PC-9 (cell line): ENCODE measurements around the gene DHX58. TPM values are rescaled to one million over a fixed set of nuclear protein-coding genes. Genes with fewer than 3 reads are reported as not detected.
A peak's percentile ranks its signal among the peaks of the same experiment; 100 is the strongest.

ENCODE experiments used
- BruUV-seq: library from RNA; stranded (reverse); fragments of 400-500 nt; replicated peaks from 2 replicates; lab custom pipeline; 2021; lab: Mats Ljungman, UMichigan
- CTCF ChIA-PET: fragments of 300-600 bp; sonication (Branson Sonifier 250); formaldehyde crosslinking; loops from one replicate; lab custom pipeline; 2022; ENCODE audit warnings: antibody characterized with exemption; lab: Charles Lee
- POLR2A ChIA-PET: fragments of 300-600 bp; sonication (Branson Sonifier 250); formaldehyde crosslinking; loops from one replicate; lab custom pipeline; 2022; ENCODE audit warnings: antibody characterized with exemption; ENCODE audit not compliant: unreplicated experiment; lab: Charles Lee
- DNase-seq, 2 experiments: peaks; one replicate each; pipeline versions ENCODE4 v3.0.0 to v3.0.0-alpha.2; 2015 to 2022; ENCODE audit warnings: mixed read lengths in 1 of 2
- H2AFZ ChIP-seq: fragments of 200-600 bp; sonication (generic); 2 replicates; pipeline ENCODE4 v1.8.1; 2017; ENCODE audit warnings: antibody characterized with exemption
- H3F3A ChIP-seq: fragments of 200-600 bp; sonication (generic); 2 replicates; pipeline ENCODE4 v1.8.1; 2017; ENCODE audit warnings: antibody characterized with exemption, mild to moderate bottlenecking, low read depth; ENCODE audit not compliant: insufficient read depth
- H3K27ac ChIP-seq: fragments of 200-600 bp; sonication (generic); 2 replicates; pipeline ENCODE4 v1.6.1; 2016; ENCODE audit warnings: mixed run types
- H3K27me3 ChIP-seq: fragments of 200-600 bp; sonication (generic); 2 replicates; pipeline ENCODE4 v1.6.1; 2016; ENCODE audit warnings: low read depth, mixed run types; ENCODE audit not compliant: insufficient read depth
- H3K36me3 ChIP-seq: fragments of 200-600 bp; sonication (generic); 2 replicates; pipeline ENCODE4 v1.6.1; 2016; ENCODE audit warnings: low read depth, mixed run types
- H3K4me1 ChIP-seq: fragments of 200-600 bp; sonication (generic); replicated peaks from 2 replicates; pipeline ENCODE4 v1.6.1; 2016; ENCODE audit warnings: mixed run types; ENCODE audit not compliant: insufficient read depth
- H3K4me2 ChIP-seq: fragments of 200-600 bp; sonication (generic); 2 replicates; pipeline ENCODE4 v1.6.1; 2017; ENCODE audit warnings: mixed run types
- H3K4me3 ChIP-seq: fragments of 200-600 bp; sonication (generic); 2 replicates; pipeline ENCODE4 v1.6.1; 2016; ENCODE audit warnings: mixed run types
- H3K79me2 ChIP-seq: fragments of 200-600 bp; sonication (generic); 2 replicates; pipeline ENCODE4 v1.6.1; 2017; ENCODE audit warnings: low read depth, mixed run types
- H3K9me2 ChIP-seq: fragments of 200-600 bp; sonication (generic); 2 replicates; pipeline ENCODE4 v1.8.1; 2017; ENCODE audit warnings: mild to moderate bottlenecking; ENCODE audit not compliant: insufficient read depth
- H3K9me3 ChIP-seq: fragments of 200-600 bp; sonication (generic); 2 replicates; pipeline ENCODE4 v1.8.1; 2016; ENCODE audit warnings: low read depth; ENCODE audit not compliant: insufficient read depth
- H4K20me1 ChIP-seq: fragments of 200-600 bp; sonication (generic); 2 replicates; pipeline ENCODE4 v1.8.1; 2017; ENCODE audit not compliant: insufficient read depth
- EZH2 ChIP-seq: fragments of 200-600 bp; sonication (generic); IDR thresholded peaks from 2 replicates; pipeline ENCODE4 v1.8.0; 2017; ENCODE audit warnings: antibody characterized with exemption, low read depth
- intact Hi-C: fragments of 100-400 bp; cut with micrococcal nuclease; formaldehyde crosslinking; loops from one replicate; pipeline ENCODE4 v1.10.0; 2022; ENCODE audit not compliant: unreplicated experiment
- total RNA-seq: library from RNA; stranded (reverse); gene quantifications from 2 replicates; pipeline ENCODE4 v1.2.3, GENCODE V29; 2021
- TF ChIP-seq, protein P1 (sequence below): fragments of 200-600 bp; sonication (generic); conservative IDR thresholded peaks from 2 replicates; pipeline ENCODE4 v1.6.1; 2017; ENCODE audit warnings: mixed run types, antibody characterized with exemption, mild to moderate bottlenecking, moderate library complexity

The DHX58 gene
- total RNA-seq, 1 experiment from 2014 or later: 17.9 TPM

DNA sequence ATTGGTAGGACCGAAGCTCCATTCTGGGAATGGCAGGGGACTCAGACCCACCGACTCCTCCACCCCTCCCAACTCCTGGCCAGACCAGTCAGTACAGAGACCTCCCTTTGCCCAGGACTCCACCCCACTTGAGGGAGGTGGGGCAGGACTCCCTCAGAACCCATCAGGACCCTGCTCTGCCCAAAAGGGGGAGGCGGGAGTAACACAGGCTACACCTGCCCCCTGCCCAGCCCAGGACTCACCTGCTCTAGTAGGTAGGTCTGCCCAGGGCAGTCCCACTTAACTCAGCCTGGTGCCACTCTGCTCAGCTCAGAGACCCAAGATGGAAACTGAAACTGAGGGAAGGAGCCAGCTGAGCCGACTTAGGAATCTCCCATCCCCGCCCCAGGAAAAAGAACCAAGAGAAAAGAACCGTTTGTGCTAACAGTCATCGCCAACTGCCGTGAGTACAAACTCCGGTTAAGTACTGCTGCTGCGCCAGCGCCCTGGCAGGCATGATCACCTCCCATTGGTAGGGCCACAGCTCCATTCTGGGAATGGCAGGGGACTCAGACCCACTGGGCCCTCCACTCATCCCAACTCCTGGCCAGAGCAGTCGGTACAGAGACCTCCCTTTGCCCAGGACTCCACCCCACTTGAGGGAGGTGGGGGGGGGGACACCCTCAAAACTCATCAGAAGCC lies 503 bp downstream of the DHX58 start:
- H3K4me1 ChIP-seq: no peaks in the 10 kb centered on the region
- no peaks in the 10 kb centered on the region for H3K79me2 ChIP-seq
- intact Hi-C loops: no loop called here
- TF ChIP-seq EZH2: no peak
- TF ChIP-seq, protein P1, sequence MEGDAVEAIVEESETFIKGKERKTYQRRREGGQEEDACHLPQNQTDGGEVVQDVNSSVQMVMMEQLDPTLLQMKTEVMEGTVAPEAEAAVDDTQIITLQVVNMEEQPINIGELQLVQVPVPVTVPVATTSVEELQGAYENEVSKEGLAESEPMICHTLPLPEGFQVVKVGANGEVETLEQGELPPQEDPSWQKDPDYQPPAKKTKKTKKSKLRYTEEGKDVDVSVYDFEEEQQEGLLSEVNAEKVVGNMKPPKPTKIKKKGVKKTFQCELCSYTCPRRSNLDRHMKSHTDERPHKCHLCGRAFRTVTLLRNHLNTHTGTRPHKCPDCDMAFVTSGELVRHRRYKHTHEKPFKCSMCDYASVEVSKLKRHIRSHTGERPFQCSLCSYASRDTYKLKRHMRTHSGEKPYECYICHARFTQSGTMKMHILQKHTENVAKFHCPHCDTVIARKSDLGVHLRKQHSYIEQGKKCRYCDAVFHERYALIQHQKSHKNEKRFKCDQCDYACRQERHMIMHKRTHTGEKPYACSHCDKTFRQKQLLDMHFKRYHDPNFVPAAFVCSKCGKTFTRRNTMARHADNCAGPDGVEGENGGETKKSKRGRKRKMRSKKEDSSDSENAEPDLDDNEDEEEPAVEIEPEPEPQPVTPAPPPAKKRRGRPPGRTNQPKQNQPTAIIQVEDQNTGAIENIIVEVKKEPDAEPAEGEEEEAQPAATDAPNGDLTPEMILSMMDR: no peak
- DNase-seq: peak in 1 of 2 experiments; percentile 39
- H3K36me3 ChIP-seq: no peaks in the 10 kb centered on the region
- peak overlapping the region; percentile 18; the same call in 1 of the 2 replicates for H3K4me3 ChIP-seq
- BruUV-seq: TSS peak; percentile 38
- H3F3A ChIP-seq: peaks cover 9% of the 10 kb centered on the region; the same call in 1 of the 2 replicates
- no peak overlapping the region for H3K27ac ChIP-seq
- H2AFZ ChIP-seq: no peak overlapping the region
- H3K9me2 ChIP-seq: no peaks in the 10 kb centered on the region
- POLR2A ChIA-PET: interaction anchor here (0.6 to 1.1 kb wide), 3 partner anchors 139 to 247 kb away, joined by 3 read pairs; partner anchors contain the start of gene KLHL11
- peak overlapping the region; percentile 47; the same call in 1 of the 2 replicates for H3K4me2 ChIP-seq
- H3K9me3 ChIP-seq: no peaks in the 10 kb centered on the region
- 0 out of 2 replicates have a peak, but pooled peaks cover 3% of the 10 kb centered on the region for H4K20me1 ChIP-seq
- CTCF ChIA-PET: interaction anchor here (0.7 kb wide), 1 partner anchor 149 kb away, joined by 4 read pairs; no protein-coding TSS in a partner anchor
- H3K27me3 ChIP-seq: no peaks in the 10 kb centered on the region

DNA sequence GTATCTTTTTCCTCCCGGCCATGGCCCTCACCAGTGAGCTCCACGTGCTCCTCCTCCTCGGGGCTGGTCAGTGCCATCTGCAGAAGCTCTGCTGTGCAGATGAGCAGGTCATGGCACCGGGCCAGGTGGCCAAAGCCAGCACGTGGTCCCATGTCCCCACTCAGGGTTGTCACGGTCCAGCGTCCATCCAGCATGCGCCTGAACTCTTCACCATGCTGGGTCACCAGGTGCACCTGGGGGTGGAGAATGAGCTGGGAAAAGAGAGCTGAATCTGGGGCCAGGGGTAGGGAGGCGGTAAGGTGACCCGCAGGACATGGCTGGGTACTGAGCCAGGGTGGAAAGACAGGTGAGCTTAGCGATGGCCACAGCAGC lies 1.3 kb downstream of the DHX58 start:
- H3K4me2 ChIP-seq: no peak overlapping the region
- no peaks in the 10 kb centered on the region for H3K36me3 ChIP-seq
- H3K9me2 ChIP-seq: no peaks in the 10 kb centered on the region
- no peaks in the 10 kb centered on the region for H3K4me1 ChIP-seq
- no TSS peak for BruUV-seq
- no peaks in the 10 kb centered on the region for H3K27me3 ChIP-seq
- no peaks in the 10 kb centered on the region for H3K9me3 ChIP-seq
- no peak overlapping the region for H3K27ac ChIP-seq
- TF ChIP-seq, protein P1: no peak
- TF ChIP-seq EZH2: no peak
- H4K20me1 ChIP-seq: 0 out of 2 replicates have a peak, but pooled peaks cover under 1% of the 10 kb centered on the region
- H2AFZ ChIP-seq: no peak overlapping the region
- H3K4me3 ChIP-seq: no peak overlapping the region
- no peaks in the 10 kb centered on the region for H3K79me2 ChIP-seq
- H3F3A ChIP-seq: peaks cover 6% of the 10 kb centered on the region; the same call in 1 of the 2 replicates
- ChIA-PET CTCF (interaction anchor here (0.6 kb wide), 1 partner anchor 9 kb away, joined by 4 read pairs; no protein-coding TSS in a partner anchor), POLR2A (interaction anchor here (0.6 kb wide), 1 partner anchor 138 kb away, joined by 3 read pairs; no protein-coding TSS in a partner anchor)
- intact Hi-C loops: no loop called here
- DNase-seq: no peak

DNA sequence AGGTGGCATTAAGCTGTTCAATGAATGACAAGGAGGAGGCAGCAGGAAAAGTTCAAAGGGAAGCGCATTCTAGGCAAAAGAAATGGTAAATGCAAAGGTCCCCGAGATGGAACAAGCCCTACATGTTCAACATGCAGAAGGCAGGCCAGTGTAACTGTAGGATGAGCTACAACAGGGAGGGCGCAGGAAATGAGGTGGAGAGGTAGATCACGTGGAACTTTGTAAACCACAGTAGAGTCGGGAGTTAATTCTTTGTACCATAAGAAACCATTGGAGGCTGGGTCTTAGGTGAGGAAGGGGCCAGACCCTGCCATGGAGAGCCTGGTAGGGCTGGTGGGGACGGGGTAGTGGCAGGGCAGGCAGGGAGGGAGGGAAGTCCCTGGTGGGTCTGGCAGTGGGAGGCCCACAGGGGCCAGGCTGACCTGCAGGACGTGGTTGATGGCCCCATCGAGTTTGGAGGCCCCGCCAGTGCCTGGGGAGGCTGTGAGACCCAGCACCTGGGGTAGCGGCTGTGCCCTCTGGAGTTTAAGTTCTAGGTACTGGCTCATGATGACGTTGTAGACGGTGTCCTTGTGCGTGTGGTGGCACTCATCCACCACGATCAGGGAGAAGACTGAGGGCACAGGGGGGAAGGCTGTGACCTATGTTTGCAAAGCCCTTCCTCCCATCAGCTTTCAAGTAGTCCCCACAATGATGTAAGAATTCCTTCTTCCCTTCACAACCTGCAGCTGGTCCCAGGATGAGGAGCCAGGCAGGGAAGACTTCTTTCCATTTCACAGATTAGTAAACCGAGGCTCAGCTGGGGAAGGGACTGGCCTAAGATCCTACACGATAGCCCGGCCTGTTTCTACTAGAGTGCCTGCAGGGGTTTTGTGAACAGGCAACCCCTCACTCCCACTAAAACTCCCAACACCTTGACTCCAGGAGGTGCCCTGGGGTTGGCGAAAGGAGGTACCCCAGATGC lies 1.9 kb downstream of the DHX58 start:
- Histone ChIP-seq H2AFZ (no peak overlapping the region), H4K20me1 (no peaks in the 10 kb centered on the region), H3K36me3 (no peaks in the 10 kb centered on the region), H3K27me3 (no peaks in the 10 kb centered on the region), H3K79me2 (no peaks in the 10 kb centered on the region), H3K27ac (no peak overlapping the region), H3K9me2 (no peaks in the 10 kb centered on the region), H3F3A (peaks cover 6% of the 10 kb centered on the region; the same call in 1 of the 2 replicates), H3K4me2 (no peak overlapping the region), H3K4me3 (no peak overlapping the region), H3K9me3 (no peaks in the 10 kb centered on the region), H3K4me1 (no peaks in the 10 kb centered on the region)
- no peak for DNase-seq
- intact Hi-C loops: no loop called here
- ChIA-PET POLR2A (no interaction called here), CTCF (interaction anchor here (0.6 kb wide), 1 partner anchor 10 kb away, joined by 4 read pairs; no protein-coding TSS in a partner anchor)
- no TSS peak for BruUV-seq
- TF ChIP-seq, protein P1: no peak
- TF ChIP-seq EZH2: no peak
